Activated T-cell treated with anti-CD3 and anti-CD28 coated beads, Interleukin-2, amount 50 U/mL, for 24 hours (primary cell): Measurements from ENCODE around the gene GDAP1L1.

Experiments
- DNase-seq: peaks from one replicate; pipeline ENCODE4 v3.0.0-alpha.2; 2020
- H3K27ac Mint-ChIP-seq: 2 replicates; pipeline ENCODE4 v1.8.0; 2020; ENCODE audit warnings: mild to moderate bottlenecking, mixed read lengths
- H3K27me3 Mint-ChIP-seq: 2 replicates; pipeline ENCODE4 v1.8.0; 2020; ENCODE audit warnings: mixed read lengths
- H3K36me3 Mint-ChIP-seq: 2 replicates; pipeline ENCODE4 v1.8.0; 2020; ENCODE audit warnings: low read depth, mixed read lengths
- H3K4me1 Mint-ChIP-seq: 2 replicates; pipeline ENCODE4 v1.8.0; 2020; ENCODE audit warnings: low read depth, mixed read lengths
- H3K4me3 Mint-ChIP-seq: 2 replicates; pipeline ENCODE4 v1.8.0; 2020; ENCODE audit warnings: mild to moderate bottlenecking, moderate library complexity, mixed read lengths
- H3K9me3 Mint-ChIP-seq: 2 replicates; pipeline ENCODE4 v1.8.0; 2020; ENCODE audit warnings: mixed read lengths

GDAP1L1 gene

DNA sequence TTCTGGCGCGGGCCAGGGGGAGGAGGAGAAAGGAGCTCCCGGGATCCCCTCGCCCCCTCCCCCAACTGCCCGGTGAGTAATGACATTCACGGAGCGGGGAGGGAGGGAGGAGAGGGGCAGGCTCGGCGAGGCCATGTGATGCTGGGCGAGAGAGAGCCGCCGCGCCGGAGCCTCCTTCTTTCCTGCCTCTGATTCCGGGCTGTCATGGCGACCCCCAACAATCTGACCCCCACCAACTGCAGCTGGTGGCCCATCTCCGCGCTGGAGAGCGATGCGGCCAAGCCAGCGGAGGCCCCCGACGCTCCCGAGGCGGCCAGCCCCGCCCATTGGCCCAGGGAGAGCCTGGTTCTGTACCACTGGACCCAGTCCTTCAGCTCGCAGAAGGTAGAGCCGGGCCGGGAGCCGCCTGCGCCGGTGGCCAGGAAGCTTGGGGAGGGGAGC lies at the start of gene GDAP1L1:
GDAP1L1 (plus strand) TSS at position 178 of the 441 bp plus-strand sequence; CDS start at position 205, 27 bp downstream.
- Mint-ChIP-seq H3K36me3 (no peaks in the 10 kb centered on the region), H3K27ac (no peak within 1 kb of the TSS), H3K27me3 (peaks cover 38% of the 10 kb centered on the region), H3K4me3 (no peak within 1 kb of the TSS), H3K9me3 (no peaks in the 10 kb centered on the region), H3K4me1 (peaks cover 6% of the 10 kb centered on the region)
- DNase-seq = no peak

GRCh38 chr20:44198872-44199271 lies 48.2 kb upstream of the GDAP1L1 start:
- no peak overlapping the region for H3K4me3 Mint-ChIP-seq
- H3K27ac Mint-ChIP-seq = peak overlapping the region; percentile 88
- DNase-seq = no peak
- H3K9me3 Mint-ChIP-seq = no peaks in the 10 kb centered on the region
- H3K27me3 Mint-ChIP-seq = no peaks in the 10 kb centered on the region
- H3K36me3 Mint-ChIP-seq = peaks cover 78% of the 10 kb centered on the region
- H3K4me1 Mint-ChIP-seq = peaks cover 32% of the 10 kb centered on the region

DNA sequence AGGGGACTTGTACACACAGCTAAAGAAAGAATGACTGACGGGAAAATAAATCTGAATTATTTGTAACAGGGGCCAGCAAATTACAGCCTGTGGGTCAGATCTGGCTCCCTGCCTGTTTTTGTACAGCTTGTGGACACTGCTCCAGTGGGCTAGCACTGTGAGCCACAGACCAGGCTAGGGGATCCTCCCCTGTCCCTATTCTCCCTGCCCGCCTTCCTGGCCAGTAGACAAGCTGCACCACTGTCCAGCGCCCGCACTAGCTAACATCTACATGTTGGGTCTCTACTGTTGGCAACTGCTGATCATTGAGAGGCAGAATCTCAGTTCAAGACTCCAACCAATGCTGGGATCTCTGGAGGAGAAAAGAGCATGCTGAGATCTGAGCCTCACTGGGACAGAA lies 47.2 kb upstream of the GDAP1L1 start:
- Mint-ChIP-seq H3K4me1 (peaks cover 40% of the 10 kb centered on the region), H3K27ac (peak overlapping the region; percentile 58)
- DNase-seq = no peak

GRCh38 chr20:44200371-44200770 lies 46.7 kb upstream of the GDAP1L1 start:
- Mint-ChIP-seq H3K27ac (no peak overlapping the region), H3K4me1 (peaks cover 42% of the 10 kb centered on the region), H3K27me3 (no peaks in the 10 kb centered on the region), H3K9me3 (no peaks in the 10 kb centered on the region), H3K36me3 (peaks cover 92% of the 10 kb centered on the region), H3K4me3 (no peak overlapping the region)
- DNase-seq = no peak

More for the DNA sequence above, 47.2 kb upstream of the GDAP1L1 start:
- Mint-ChIP-seq H3K9me3 (no peaks in the 10 kb centered on the region), H3K36me3 (peaks cover 87% of the 10 kb centered on the region), H3K27me3 (no peaks in the 10 kb centered on the region), H3K4me3 (no peak overlapping the region)

- no peak overlapping the region for H3K4me3 Mint-ChIP-seq
- H3K9me3 Mint-ChIP-seq = no peaks in the 10 kb centered on the region
- H3K4me1 Mint-ChIP-seq = peaks cover 42% of the 10 kb centered on the region
Measured at GRCh38 chr20:44200983-44201382, 46.1 kb upstream of the GDAP1L1 start.

DNA sequence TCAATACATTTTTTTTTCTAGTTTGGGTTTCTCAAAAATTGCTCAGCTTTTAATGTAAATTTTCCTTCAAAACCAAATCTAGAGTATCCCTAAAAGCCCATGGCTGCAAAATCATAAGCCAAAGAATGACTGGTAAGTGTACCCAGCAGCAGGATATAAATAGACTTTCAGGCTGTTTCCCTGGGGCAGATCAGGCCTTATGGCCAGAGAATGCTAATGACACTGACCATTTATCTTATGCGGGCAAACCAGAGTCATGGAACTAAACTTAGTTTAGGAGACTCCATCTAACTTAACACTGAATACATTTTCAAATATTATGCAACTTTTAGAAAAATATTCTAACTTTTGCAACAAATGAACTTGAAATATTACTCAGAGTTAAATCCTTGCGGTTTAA lies 43.9 kb upstream of the GDAP1L1 start:
- no peaks in the 10 kb centered on the region for H3K9me3 Mint-ChIP-seq
- no peak overlapping the region for H3K4me3 Mint-ChIP-seq
- peaks cover 61% of the 10 kb centered on the region for H3K4me1 Mint-ChIP-seq
- H3K27ac Mint-ChIP-seq = no peak overlapping the region
- H3K36me3 Mint-ChIP-seq = peaks cover 84% of the 10 kb centered on the region
- H3K27me3 Mint-ChIP-seq = no peaks in the 10 kb centered on the region
- no peak for DNase-seq

More at GRCh38 chr20:44200983-44201382, 46.1 kb upstream of the GDAP1L1 start:
- H3K36me3 Mint-ChIP-seq = peaks cover 90% of the 10 kb centered on the region
- H3K27ac Mint-ChIP-seq = no peak overlapping the region
- DNase-seq = no peak
- H3K27me3 Mint-ChIP-seq = no peaks in the 10 kb centered on the region

GRCh38 chr20:44204156-44204831 lies 42.8 kb upstream of the GDAP1L1 start:
- H3K27ac Mint-ChIP-seq = peak overlapping the region; percentile 73
- H3K4me1 Mint-ChIP-seq = peaks cover 66% of the 10 kb centered on the region
- H3K9me3 Mint-ChIP-seq = no peaks in the 10 kb centered on the region
- H3K4me3 Mint-ChIP-seq = no peak overlapping the region
- no peak for DNase-seq
- H3K36me3 Mint-ChIP-seq = peaks cover 76% of the 10 kb centered on the region
- no peaks in the 10 kb centered on the region for H3K27me3 Mint-ChIP-seq

GRCh38 chr20:44204832-44205215 lies 42.3 kb upstream of the GDAP1L1 start:
- Mint-ChIP-seq H3K36me3 (peaks cover 74% of the 10 kb centered on the region), H3K4me1 (peaks cover 66% of the 10 kb centered on the region), H3K4me3 (no peak overlapping the region), H3K27ac (peak overlapping the region; percentile 18), H3K27me3 (no peaks in the 10 kb centered on the region), H3K9me3 (no peaks in the 10 kb centered on the region)
- no peak for DNase-seq

- DNase-seq = no peak
- H3K27ac Mint-ChIP-seq = no peak overlapping the region
- no peak overlapping the region for H3K4me3 Mint-ChIP-seq
- peaks cover 61% of the 10 kb centered on the region for H3K4me1 Mint-ChIP-seq
- peaks cover 69% of the 10 kb centered on the region for H3K36me3 Mint-ChIP-seq
- H3K27me3 Mint-ChIP-seq = no peaks in the 10 kb centered on the region
- no peaks in the 10 kb centered on the region for H3K9me3 Mint-ChIP-seq
Measured at GRCh38 chr20:44206132-44206531, 41.0 kb upstream of the GDAP1L1 start.

DNA sequence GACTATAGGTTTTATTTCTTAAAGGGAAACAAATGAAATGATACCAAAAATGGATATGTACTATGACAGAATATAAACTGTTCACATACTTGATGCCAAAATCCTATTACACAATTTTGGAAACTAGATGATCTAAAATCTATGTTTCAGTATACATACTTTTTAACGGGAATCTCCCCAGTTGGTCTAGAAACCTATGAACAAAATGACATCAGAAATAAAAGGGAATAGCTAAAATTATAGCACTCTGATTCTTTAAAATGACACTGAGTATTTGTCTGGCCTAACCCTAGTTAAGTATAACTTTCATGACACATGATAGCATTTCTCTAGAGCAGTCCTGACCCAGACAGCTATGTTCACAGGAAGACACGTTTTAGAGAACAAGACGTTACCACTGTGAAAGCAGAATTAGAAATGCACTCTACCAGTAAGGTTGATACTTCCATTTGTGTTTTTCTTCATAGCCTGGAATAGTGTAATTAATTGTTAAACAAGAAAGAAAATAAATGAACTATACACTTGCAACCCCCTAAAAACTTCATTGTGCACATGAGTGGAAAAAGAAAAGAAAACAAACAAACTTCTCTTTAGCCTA lies 39.9 kb upstream of the GDAP1L1 start:
- H3K27me3 Mint-ChIP-seq = no peaks in the 10 kb centered on the region
- H3K36me3 Mint-ChIP-seq = peaks cover 61% of the 10 kb centered on the region
- H3K9me3 Mint-ChIP-seq = no peaks in the 10 kb centered on the region
- H3K4me3 Mint-ChIP-seq = peak overlapping the region; percentile 39
- peaks cover 67% of the 10 kb centered on the region for H3K4me1 Mint-ChIP-seq
- no peak for DNase-seq
- peak overlapping the region; percentile 55 for H3K27ac Mint-ChIP-seq

GRCh38 chr20:44208165-44208564 lies 38.9 kb upstream of the GDAP1L1 start:
- H3K9me3 Mint-ChIP-seq = no peaks in the 10 kb centered on the region

GRCh38 chr20:44208770-44209169 lies 38.3 kb upstream of the GDAP1L1 start:
- H3K9me3 Mint-ChIP-seq = no peaks in the 10 kb centered on the region
- no peaks in the 10 kb centered on the region for H3K27me3 Mint-ChIP-seq

More at GRCh38 chr20:44208165-44208564, 38.9 kb upstream of the GDAP1L1 start:
- Mint-ChIP-seq H3K36me3 (peaks cover 53% of the 10 kb centered on the region), H3K27ac (peak overlapping the region; percentile 97), H3K4me1 (peaks cover 71% of the 10 kb centered on the region), H3K4me3 (peak overlapping the region; percentile 96), H3K27me3 (no peaks in the 10 kb centered on the region)
- DNase-seq = no peak

GRCh38 chr20:44209686-44210405 lies 37.3 kb upstream of the GDAP1L1 start:
- Mint-ChIP-seq H3K4me3 (peak overlapping the region; percentile 96), H3K27me3 (no peaks in the 10 kb centered on the region)

More at GRCh38 chr20:44208770-44209169, 38.3 kb upstream of the GDAP1L1 start:
- no peak for DNase-seq
- Mint-ChIP-seq H3K4me3 (peak overlapping the region; percentile 96), H3K36me3 (peaks cover 47% of the 10 kb centered on the region), H3K4me1 (peaks cover 67% of the 10 kb centered on the region), H3K27ac (peak overlapping the region; percentile 97)

DNA sequence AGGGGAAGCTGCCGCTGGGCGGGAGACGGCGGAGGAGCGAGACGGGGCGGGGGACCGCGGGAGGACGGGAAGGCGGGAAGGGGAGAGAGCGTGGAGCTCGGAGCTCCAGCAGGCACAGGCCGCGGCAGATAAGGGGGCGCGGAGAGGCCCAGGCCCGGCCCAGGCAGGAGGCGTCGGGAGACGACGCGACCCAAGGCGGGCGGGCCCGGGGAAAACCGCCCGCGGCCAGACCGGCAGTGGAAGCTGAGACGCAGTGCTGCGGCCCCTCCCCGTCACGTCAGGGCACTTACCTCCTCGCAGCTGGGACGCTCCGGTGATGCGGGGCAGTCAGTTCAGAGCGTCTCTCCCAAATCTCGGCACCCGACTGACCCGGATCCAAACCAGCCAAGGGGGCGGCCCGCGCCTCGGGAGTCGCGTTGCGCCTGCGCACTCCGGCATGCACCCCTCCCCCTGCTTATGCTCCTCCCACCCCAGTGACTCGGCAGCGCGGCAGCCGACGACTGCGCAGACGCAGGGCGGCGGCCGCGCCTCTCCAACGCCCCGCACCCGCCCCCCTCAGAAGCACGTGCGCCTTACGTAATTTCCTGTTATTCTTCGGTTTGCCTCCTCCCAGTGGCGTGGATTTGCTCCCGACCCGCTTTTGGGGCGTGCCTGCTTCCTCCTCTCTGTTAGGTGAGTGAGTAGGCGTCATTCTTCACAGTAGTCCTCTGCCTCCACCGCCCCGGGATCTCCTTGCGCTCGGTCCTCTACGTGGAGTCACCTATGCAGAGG lies 36.5 kb upstream of the GDAP1L1 start, which contains the start of gene OSER1:
OSER1 (minus strand) TSS at position 366 of the 771 bp plus-strand sequence. CDS start 3,814 bp downstream, outside the sequence.
- Mint-ChIP-seq H3K4me1 (peaks cover 70% of the 10 kb centered on the region), H3K9me3 (no peaks in the 10 kb centered on the region), H3K4me3 (peak within 1 kb of the TSS; percentile 96)

More at GRCh38 chr20:44209686-44210405, 37.3 kb upstream of the GDAP1L1 start:
- peaks cover 38% of the 10 kb centered on the region for H3K36me3 Mint-ChIP-seq
- peak overlapping the region; percentile 97 for H3K27ac Mint-ChIP-seq
- DNase-seq = no peak
- peaks cover 66% of the 10 kb centered on the region for H3K4me1 Mint-ChIP-seq
- H3K9me3 Mint-ChIP-seq = no peaks in the 10 kb centered on the region

More for the DNA sequence above, 36.5 kb upstream of the GDAP1L1 start, which contains the start of gene OSER1:
- peak within 1 kb of the TSS; percentile 97 for H3K27ac Mint-ChIP-seq
- H3K36me3 Mint-ChIP-seq = peaks cover 31% of the 10 kb centered on the region
- DNase-seq = peak; percentile 99
- no peaks in the 10 kb centered on the region for H3K27me3 Mint-ChIP-seq
